ENCODE data around the gene DSN1.

The DSN1 gene

GRCh38 chr20:36820928-36821327 is 47.4 kb upstream of the DSN1 start:
- Histone ChIP-seq H4K20me1 (ENCODE audit: insufficient read depth, low read length, poor library complexity, severe bottlenecking) (no peaks in the 10 kb centered on the region), H3K36me3 (ENCODE audit: insufficient read depth, low read length) (no peaks in the 10 kb centered on the region), H3K27me3 (ENCODE audit: insufficient read depth, low read length, poor library complexity, severe bottlenecking) (no peaks in the 10 kb centered on the region), H3K4me1 (ENCODE audit: insufficient read depth, low read length, poor library complexity, severe bottlenecking) (no peaks in the 10 kb centered on the region), H2AFZ (ENCODE audit: low read length) (no peak overlapping the region), H3K9ac (ENCODE audit: low read depth, low read length, poor library complexity, severe bottlenecking) (no peak overlapping the region), H3K4me2 (ENCODE audit: low read depth, low read length, poor library complexity, severe bottlenecking) (no peak overlapping the region), H3K9me3 (ENCODE audit: insufficient read depth, low read depth, low read length) (no peaks in the 10 kb centered on the region), H3F3A (ENCODE audit: low read depth) (no peaks in the 10 kb centered on the region), H3K9me2 (replicated peaks; ENCODE audit: low read depth, low read length) (no peaks in the 10 kb centered on the region), H3K79me2 (ENCODE audit: insufficient read depth, low read length) (no peaks in the 10 kb centered on the region), H3K4me3 (ENCODE audit: low read length, poor library complexity, severe bottlenecking) (no peak overlapping the region)
- TF ChIP-seq CTCF (conservative IDR thresholded peaks at IDR 0.05; ENCODE audit: low read length) (no peak), EZH2phosphoT487 (IDR thresholded peaks at IDR 0.05; ENCODE audit: borderline replicate concordance) (no peak)

GRCh38 chr20:36820073-36820472 is 46.5 kb upstream of the DSN1 start:
- Histone ChIP-seq H3K27me3 (ENCODE audit: insufficient read depth, low read length, poor library complexity, severe bottlenecking) (no peaks in the 10 kb centered on the region), H3K4me2 (ENCODE audit: low read depth, low read length, poor library complexity, severe bottlenecking) (no peak overlapping the region), H3K4me3 (ENCODE audit: low read length, poor library complexity, severe bottlenecking) (no peak overlapping the region), H3K9me2 (replicated peaks; ENCODE audit: low read depth, low read length) (no peaks in the 10 kb centered on the region), H3K9me3 (ENCODE audit: insufficient read depth, low read depth, low read length) (no peaks in the 10 kb centered on the region), H3F3A (ENCODE audit: low read depth) (no peaks in the 10 kb centered on the region), H3K36me3 (ENCODE audit: insufficient read depth, low read length) (peaks cover 4% of the 10 kb centered on the region; the same call in 1 of the 2 replicates), H3K79me2 (ENCODE audit: insufficient read depth, low read length) (no peaks in the 10 kb centered on the region), H3K9ac (ENCODE audit: low read depth, low read length, poor library complexity, severe bottlenecking) (no peak overlapping the region), H2AFZ (ENCODE audit: low read length) (no peak overlapping the region), H4K20me1 (ENCODE audit: insufficient read depth, low read length, poor library complexity, severe bottlenecking) (no peaks in the 10 kb centered on the region), H3K4me1 (ENCODE audit: insufficient read depth, low read length, poor library complexity, severe bottlenecking) (no peaks in the 10 kb centered on the region)
- TF ChIP-seq CTCF (conservative IDR thresholded peaks at IDR 0.05; ENCODE audit: low read length) = no peak
- no peak for TF ChIP-seq EZH2phosphoT487 (IDR thresholded peaks at IDR 0.05; ENCODE audit: borderline replicate concordance)

- Histone ChIP-seq H3K9me3 (ENCODE audit: insufficient read depth, low read depth, low read length) (no peaks in the 10 kb centered on the region), H3K4me3 (ENCODE audit: low read length, poor library complexity, severe bottlenecking) (no peak overlapping the region), H3K4me2 (ENCODE audit: low read depth, low read length, poor library complexity, severe bottlenecking) (no peak overlapping the region)
These were observed 46.1 kb upstream of the DSN1 start for GRCh38 chr20:36819659-36820058.

More at GRCh38 chr20:36819659-36820058, 46.1 kb upstream of the DSN1 start:
- H3K27me3 ChIP-seq (ENCODE audit: insufficient read depth, low read length, poor library complexity, severe bottlenecking) = no peaks in the 10 kb centered on the region
- no peaks in the 10 kb centered on the region for H3K79me2 ChIP-seq (ENCODE audit: insufficient read depth, low read length)
- H3K9me2 ChIP-seq (replicated peaks; ENCODE audit: low read depth, low read length) = no peaks in the 10 kb centered on the region
- peaks cover 7% of the 10 kb centered on the region; the same call in 1 of the 2 replicates for H3K36me3 ChIP-seq (ENCODE audit: insufficient read depth, low read length)
- no peaks in the 10 kb centered on the region for H4K20me1 ChIP-seq (ENCODE audit: insufficient read depth, low read length, poor library complexity, severe bottlenecking)
- no peak overlapping the region for H2AFZ ChIP-seq (ENCODE audit: low read length)
- no peak for TF ChIP-seq CTCF (conservative IDR thresholded peaks at IDR 0.05; ENCODE audit: low read length)
- TF ChIP-seq EZH2phosphoT487 (IDR thresholded peaks at IDR 0.05; ENCODE audit: borderline replicate concordance) = no peak
- no peaks in the 10 kb centered on the region for H3F3A ChIP-seq (ENCODE audit: low read depth)
- H3K4me1 ChIP-seq (ENCODE audit: insufficient read depth, low read length, poor library complexity, severe bottlenecking) = no peaks in the 10 kb centered on the region
- H3K9ac ChIP-seq (ENCODE audit: low read depth, low read length, poor library complexity, severe bottlenecking) = no peak overlapping the region

All from Loucy (cell line).